Measurements from ENCODE around the gene OR1I1. TPM values are rescaled to one million over a fixed set of nuclear protein-coding genes. Genes with fewer than 3 reads are reported as not detected.

OR1I1 gene
- polyA plus RNA-seq, 3 donors, result not detected

GRCh38 chr19:15104411-15104810 is 22.4 kb downstream of the OR1I1 start:
- Histone ChIP-seq H3K36me3 (replicated peaks in 1 of 2; ENCODE audit: control insufficient read depth in 1 of 2, insufficient read depth in 2 of 2, low read length in 2 of 2) (no peaks in the 10 kb centered on the region), H3K9ac (ENCODE audit: insufficient read depth, low read length, poor library complexity, severe bottlenecking) (no peak overlapping the region), H4K20me1 (ENCODE audit: insufficient read depth, low read length) (no peaks in the 10 kb centered on the region), H3K4me3 (replicated peaks in 1 of 3; ENCODE audit: low read depth in 2 of 3, low read length in 3 of 3) (no peak overlapping the region), H3K79me2 (ENCODE audit: insufficient read depth, low read length) (no peaks in the 10 kb centered on the region), H3K4me2 (replicated peaks; ENCODE audit: extremely low read depth, low read length, poor library complexity, severe bottlenecking) (no peak overlapping the region), H3K4me1 (ENCODE audit: control insufficient read depth in 1 of 2, insufficient read depth in 2 of 2, low read length in 2 of 2) (peaks cover 0 to 2% of the 10 kb centered on the region in 2 donors), H2AFZ (ENCODE audit: insufficient read depth, low read depth, low read length, poor library complexity, severe bottlenecking) (no peak overlapping the region), H3K27me3 (ENCODE audit: control insufficient read depth in 2 of 2, insufficient read depth in 2 of 2, low read length in 2 of 2) (peaks cover 24 to 38% of the 10 kb centered on the region in 2 donors), H3K27ac (ENCODE audit: low read depth in 1 of 2, low read length in 2 of 2) (no peak overlapping the region), H3K9me3 (replicated peaks in 1 of 2; ENCODE audit: control insufficient read depth in 1 of 2, insufficient read depth in 1 of 2, low read length in 2 of 2) (peaks cover 15 to 22% of the 10 kb centered on the region in 2 donors)
- H3K27ac Mint-ChIP-seq, result no peak overlapping the region
- WGBS (ENCODE audit: insufficient coverage), result no CpG with 5 or more reads among the region's 1 CpG
- peaks cover 0 to 6% of the 10 kb centered on the region in 2 donors for H3K36me3 Mint-ChIP-seq
- TF ChIP-seq CTCF (IDR thresholded peaks at IDR 0.05), result no peak
- no peak for DNase-seq
- peaks cover 10% of the 10 kb centered on the region for H3K4me1 Mint-ChIP-seq
- peaks cover 32 to 51% (median 41%) of the 10 kb centered on the region in 3 donors for H3K27me3 Mint-ChIP-seq (ENCODE audit: low read depth in 3 of 3)
- H3K4me3 Mint-ChIP-seq, result no peak overlapping the region
- H3K9me3 Mint-ChIP-seq, result peaks cover 15 to 40% (median 26%) of the 10 kb centered on the region in 7 donors
- intact Hi-C loops (cut with micrococcal nuclease), result loop anchor here in 1 of 2 donors (10.0 kb wide), 1 partner anchor 450 kb away; no protein-coding TSS in a partner anchor

- no peak for TF ChIP-seq CTCF (IDR thresholded peaks at IDR 0.05)
- peaks cover 0 to 6% of the 10 kb centered on the region in 2 donors for H3K36me3 Mint-ChIP-seq
- peaks cover 15 to 22% of the 10 kb centered on the region in 2 donors for H3K9me3 ChIP-seq (replicated peaks in 1 of 2; ENCODE audit: control insufficient read depth in 1 of 2, insufficient read depth in 1 of 2, low read length in 2 of 2)
- intact Hi-C loops (cut with micrococcal nuclease), result loop anchor here in 1 of 2 donors (10.0 kb wide), 1 partner anchor 450 kb away; no protein-coding TSS in a partner anchor
- DNase-seq, result no peak
- H3K4me1 Mint-ChIP-seq, result peaks cover 10% of the 10 kb centered on the region
- no peak overlapping the region for H3K27ac ChIP-seq (ENCODE audit: low read depth in 1 of 2, low read length in 2 of 2)
- peaks cover 0 to 2% of the 10 kb centered on the region in 2 donors for H3K4me1 ChIP-seq (ENCODE audit: control insufficient read depth in 1 of 2, insufficient read depth in 2 of 2, low read length in 2 of 2)
- H3K9ac ChIP-seq (ENCODE audit: insufficient read depth, low read length, poor library complexity, severe bottlenecking), result no peak overlapping the region
- no peak overlapping the region for H3K4me3 ChIP-seq (replicated peaks in 1 of 3; ENCODE audit: low read depth in 2 of 3, low read length in 3 of 3)
- no peak overlapping the region for H3K4me2 ChIP-seq (replicated peaks; ENCODE audit: extremely low read depth, low read length, poor library complexity, severe bottlenecking)
- H3K27me3 ChIP-seq (ENCODE audit: control insufficient read depth in 2 of 2, insufficient read depth in 2 of 2, low read length in 2 of 2), result peaks cover 24 to 38% of the 10 kb centered on the region in 2 donors
- no peak overlapping the region for H2AFZ ChIP-seq (ENCODE audit: insufficient read depth, low read depth, low read length, poor library complexity, severe bottlenecking)
- H3K27ac Mint-ChIP-seq, result no peak overlapping the region
- no peaks in the 10 kb centered on the region for H4K20me1 ChIP-seq (ENCODE audit: insufficient read depth, low read length)
- no peaks in the 10 kb centered on the region for H3K36me3 ChIP-seq (replicated peaks in 1 of 2; ENCODE audit: control insufficient read depth in 1 of 2, insufficient read depth in 2 of 2, low read length in 2 of 2)
- H3K27me3 Mint-ChIP-seq (ENCODE audit: low read depth in 3 of 3), result peaks cover 32 to 53% (median 41%) of the 10 kb centered on the region in 3 donors
- H3K79me2 ChIP-seq (ENCODE audit: insufficient read depth, low read length), result no peaks in the 10 kb centered on the region
- 83% methylated on average over 3 of the region's 3 CpGs for WGBS (ENCODE audit: insufficient coverage)
- peaks cover 15 to 40% (median 26%) of the 10 kb centered on the region in 7 donors for H3K9me3 Mint-ChIP-seq
- no peak overlapping the region for H3K4me3 Mint-ChIP-seq
These were observed 23.0 kb downstream of the OR1I1 start for GRCh38 chr19:15105044-15105443.

Data from CD14-positive monocyte (primary cell).